Astrocyte of the hippocampus (primary cell): ENCODE results near the gene ADAMTS13.
A peak's percentile ranks its signal among the peaks of the same experiment; 100 is the strongest.
"Not testable (repeated sequence)": the region's sequence is repeated elsewhere in the genome, so short reads cannot be mapped to it uniquely, and the experiment has no call there.

Experiments used
- DNase-seq: peaks from one replicate; pipeline ENCODE4 v3.0.0; 2011; ENCODE audit warnings: low read depth, low spot score

Gene ADAMTS13

DNA sequence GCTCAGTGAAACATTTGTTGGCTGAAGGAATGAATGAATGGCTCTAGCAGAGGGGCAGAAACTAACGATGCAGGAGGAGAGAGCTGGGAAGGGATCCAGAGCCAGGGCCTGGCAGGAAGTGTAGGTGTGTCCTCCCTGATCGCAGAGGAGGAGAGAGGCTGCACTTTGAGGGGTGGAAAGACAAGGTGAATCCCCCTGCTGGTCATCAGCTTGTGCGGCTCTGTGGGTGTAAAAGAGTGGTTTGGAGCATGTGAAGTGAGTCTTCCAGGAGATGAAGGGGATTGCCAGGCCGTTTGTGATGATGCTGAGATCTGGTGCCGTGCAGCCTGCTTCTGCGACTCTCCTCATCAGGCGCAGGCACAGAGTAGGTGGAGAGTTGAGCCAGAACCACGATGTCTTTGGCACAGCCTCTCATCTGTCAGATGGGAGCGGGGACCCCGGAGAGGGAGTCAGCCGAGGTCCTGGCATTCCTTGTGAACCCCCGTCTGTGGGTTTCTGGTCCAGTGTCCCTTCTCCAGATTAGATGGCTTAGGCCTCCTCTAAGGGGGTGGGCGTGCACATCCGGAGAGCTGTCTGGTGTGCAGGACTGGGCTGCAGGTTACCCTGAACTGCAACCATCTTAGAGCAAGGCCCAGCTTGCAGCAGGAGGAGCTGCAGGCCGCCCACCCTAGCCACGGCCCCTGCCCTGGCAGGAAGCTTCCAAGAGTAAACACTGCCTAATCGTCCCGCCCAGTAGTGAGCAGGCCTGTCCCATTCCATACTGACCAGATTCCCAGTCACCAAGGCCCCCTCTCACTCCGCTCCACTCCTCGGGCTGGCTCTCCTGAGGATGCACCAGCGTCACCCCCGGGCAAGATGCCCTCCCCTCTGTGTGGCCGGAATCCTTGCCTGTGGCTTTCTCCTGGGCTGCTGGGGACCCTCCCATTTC is at the start of gene ADAMTS13:
ADAMTS13 (plus strand) TSS at position 753 of the 928 bp plus-strand sequence; CDS start at position 830, 77 bp downstream.
- DNase-seq, result no peak

DNA sequence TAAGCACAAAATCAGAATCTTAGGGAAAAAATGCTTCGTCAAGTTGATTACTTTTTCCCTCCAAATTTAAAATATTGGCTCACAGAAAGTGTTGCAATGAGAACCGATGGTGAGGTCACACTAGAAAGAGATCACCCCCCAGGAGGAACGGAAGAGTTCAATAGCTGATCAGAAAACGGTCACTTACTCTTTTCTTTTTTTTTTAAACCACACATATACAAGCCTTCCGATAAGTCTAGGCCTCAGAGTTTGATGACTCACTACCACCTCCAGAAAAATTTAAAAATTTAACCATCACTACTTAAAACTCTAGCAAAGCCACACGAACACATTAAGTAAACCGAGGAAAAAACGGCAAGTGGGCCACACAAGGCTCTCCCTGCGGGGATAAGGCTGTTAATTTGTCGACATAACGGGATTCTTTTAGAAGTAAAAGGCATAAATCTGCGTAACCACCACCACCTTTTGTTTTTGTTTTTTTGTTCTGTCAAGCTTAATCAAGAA is 47.5 kb upstream of the ADAMTS13 start:
- DNase-seq, result peak; percentile 51

DNA sequence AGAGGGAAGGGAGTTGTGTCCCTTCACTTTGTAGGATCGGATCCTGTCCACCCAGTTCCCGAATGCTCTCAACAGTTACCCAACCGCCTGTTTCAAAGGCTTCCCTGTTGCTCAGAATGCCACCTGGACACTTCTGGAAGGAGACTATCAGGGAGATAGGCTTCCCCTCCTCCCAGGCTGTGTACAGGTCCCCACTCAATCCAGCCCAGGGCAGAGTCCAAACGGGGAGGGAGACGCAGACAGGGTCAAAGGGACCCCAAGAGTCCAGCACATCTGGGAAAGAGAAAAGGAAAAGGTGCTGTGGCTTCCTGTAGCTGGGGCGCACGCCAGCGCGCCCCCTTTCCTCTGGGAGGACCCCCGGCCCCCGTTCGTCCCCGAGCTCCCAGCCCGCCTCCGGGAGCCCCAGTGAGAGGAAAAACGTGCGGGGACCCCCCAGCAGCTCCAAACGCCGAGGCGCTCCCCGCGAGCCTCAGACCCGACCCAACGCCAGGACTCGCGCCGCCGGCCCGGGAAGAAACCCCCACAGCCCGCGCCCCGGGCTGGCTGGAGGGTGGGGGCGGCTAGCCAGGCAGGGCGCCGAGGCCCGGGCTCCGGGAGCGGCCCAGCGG is 46.9 kb upstream of the ADAMTS13 start:
- peak; percentile 58 for DNase-seq

- peak; percentile 99 for DNase-seq
These were observed 46.2 kb upstream of the ADAMTS13 start, which contains the start of the genes STKLD1 and SURF4 for GRCh38 chr9:133375724-133376654. Gene STKLD1 (plus strand): TSS chr9:133376366. CDS start chr9:133376474, 108 bp downstream. Gene SURF4 (minus strand): TSS chr9:133376060. CDS start chr9:133375969, 91 bp downstream.

DNA sequence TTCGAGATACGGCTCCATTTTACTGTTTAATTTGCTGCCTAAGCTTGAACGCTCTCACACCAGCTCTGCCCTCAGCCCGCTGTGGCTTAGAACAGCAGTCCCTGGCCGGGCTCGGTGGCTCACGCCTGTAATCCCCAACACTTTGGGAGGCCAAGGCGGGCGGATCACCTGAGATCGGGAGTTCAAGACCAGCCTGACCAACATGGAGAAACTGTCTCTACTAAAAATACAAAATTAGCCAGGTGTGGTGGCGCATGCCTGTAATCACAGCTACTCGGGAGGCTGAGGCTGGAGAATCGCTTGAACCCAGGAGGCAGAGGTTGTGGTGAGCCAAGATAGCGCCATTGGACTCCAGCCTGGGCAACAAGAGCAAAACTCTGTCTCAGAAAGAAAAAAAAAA is 44.9 kb upstream of the ADAMTS13 start:
- DNase-seq, result not testable (repeated sequence)

- no peak for DNase-seq
These were observed 44.4 kb upstream of the ADAMTS13 start for GRCh38 chr9:133377721-133378216.

DNA sequence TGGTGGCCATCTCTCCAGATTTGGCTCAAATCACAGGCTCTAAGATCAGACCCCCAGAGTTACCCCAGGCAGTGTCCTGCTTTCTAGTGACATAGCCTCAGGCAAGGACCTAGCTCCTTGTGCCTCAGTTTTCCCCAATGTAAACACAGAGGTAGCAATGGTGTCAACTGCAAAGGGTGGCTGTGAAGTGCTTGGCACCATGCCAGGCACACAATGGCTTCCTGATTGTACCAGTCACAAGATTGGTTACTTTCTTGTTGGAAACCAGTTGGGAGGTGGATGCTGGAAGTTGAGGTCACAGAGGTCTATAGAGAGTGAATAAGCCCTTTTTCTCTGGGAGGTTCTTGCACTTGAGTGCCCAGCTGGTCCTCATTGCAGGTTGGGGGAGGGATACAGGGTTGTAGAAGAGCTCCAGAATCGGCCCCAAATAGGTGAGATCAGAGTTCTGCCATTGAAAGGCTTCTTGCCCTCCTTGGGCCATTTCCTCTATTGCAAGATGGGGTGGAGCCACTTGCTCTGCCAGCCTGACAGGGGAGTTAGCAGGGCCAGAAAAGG is 43.7 kb upstream of the ADAMTS13 start:
- DNase-seq, result no peak

DNA sequence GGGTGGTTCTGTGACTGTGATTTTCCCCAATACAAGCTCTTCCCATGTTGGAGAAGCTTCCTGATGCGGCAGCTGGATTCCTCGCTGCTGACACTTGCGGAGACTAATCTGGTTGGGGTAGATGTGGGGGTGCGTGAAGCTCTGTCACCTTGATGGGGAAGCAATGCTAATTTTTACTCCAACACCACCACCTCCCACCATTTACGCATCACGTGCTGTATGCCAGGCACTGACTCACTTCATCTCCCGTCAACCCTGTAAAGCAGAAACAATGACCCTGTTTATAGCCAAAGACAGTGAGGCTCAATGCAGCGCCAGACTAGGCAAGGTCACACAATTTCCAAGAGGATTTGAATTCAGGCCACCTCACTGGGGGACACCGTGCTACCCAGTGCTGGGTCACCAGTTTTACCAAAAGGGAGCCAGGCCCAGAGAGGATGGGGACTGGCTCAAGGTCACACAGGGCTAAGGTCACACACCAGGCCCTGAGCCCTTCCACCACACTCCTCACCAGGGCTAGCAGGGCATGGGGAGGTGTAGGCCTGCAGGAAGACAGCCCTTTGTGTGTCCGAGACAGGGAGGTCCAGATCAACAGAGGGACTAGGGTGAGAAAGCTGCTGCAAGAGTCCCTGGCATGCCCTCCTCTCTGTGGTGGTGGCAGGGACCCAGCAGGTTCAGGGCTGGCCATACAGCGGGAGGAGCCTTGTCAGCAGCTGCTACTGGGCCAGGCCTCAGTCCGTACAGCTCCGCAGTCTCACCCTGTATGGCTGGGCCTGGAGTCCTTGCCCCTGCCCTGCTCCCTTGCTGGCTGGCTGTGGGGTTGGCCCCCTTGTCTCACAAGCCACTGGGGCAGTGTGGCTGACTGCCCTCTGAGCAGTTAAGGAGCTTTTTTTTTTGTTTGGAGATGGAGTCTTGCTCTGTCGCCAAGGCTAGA is 42.7 kb upstream of the ADAMTS13 start:
- DNase-seq, result no peak

DNA sequence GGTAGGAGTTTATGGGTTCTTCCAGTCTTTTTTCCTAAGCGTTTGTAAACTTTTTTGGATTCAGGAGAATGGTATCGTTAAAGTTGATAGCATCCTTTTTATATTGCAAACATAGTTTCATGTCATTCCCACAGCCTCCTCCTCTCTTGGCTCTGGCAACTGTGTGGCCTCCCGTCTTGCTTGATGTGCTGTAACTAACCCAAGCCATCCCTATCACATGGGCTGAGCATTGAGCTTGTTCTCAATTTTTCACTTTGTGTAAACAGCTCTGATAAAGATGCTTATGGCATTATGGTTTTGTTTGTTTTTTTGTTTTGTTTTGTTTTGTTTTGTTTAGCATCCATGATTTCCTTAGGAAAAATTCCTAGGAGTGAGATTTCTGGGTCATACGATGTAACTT is 41.4 kb upstream of the ADAMTS13 start:
- DNase-seq, result no peak

DNA sequence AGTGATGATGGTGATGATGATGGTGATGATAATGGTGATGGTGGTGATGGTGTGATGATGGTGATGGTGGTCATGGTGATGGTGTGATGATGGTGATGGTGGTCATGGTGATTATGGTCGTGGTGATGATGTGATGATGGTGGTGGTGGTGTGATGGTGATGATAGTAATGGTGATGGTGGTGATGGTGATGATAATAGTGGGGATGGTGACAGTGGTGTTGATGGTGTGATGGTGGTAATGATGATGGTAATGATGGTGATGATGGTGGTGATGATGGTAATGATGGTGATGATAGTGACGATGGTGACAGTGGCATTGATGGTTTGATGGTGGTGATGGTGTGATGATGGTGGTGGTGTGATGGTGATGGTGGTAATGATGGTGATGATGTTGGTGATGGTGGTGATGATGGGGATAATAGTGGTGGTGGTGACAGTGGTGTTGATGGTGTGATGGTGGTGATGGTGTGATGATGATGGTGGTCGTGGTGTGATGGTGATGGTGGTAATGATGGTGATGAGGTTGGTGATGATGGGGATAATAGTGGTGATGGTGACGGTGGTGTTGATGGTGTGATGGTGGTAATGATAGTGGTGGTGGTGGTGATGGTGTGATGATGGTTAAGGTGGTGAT is 39.5 kb upstream of the ADAMTS13 start:
- no peak for DNase-seq

GRCh38 chr9:133383438-133383837 is 38.7 kb upstream of the ADAMTS13 start:
- no peak for DNase-seq

GRCh38 chr9:133384736-133385321 is 37.3 kb upstream of the ADAMTS13 start:
- no peak for DNase-seq

- no peak for DNase-seq
These were observed 36.7 kb upstream of the ADAMTS13 start for GRCh38 chr9:133385452-133385851.

DNA sequence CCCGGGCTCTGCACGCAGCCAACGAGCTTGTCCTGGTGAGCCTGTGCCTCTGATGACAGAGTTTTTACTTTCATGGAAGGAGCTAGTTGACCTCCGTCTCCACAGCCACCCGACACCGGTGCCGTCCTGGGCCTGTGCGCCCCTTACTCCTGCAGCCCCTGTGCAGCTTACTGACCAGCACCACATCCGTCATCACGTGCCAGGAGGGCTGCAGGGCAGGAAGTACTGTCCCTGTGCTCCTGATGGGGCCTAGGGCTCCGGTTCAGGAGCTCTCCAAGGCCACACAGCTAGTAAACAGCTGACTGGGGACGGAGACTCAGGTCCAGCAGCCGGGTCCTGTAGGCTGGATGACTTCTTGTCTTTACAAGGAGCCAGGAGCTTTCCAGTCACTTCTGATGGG is 35.8 kb upstream of the ADAMTS13 start:
- no peak for DNase-seq

DNA sequence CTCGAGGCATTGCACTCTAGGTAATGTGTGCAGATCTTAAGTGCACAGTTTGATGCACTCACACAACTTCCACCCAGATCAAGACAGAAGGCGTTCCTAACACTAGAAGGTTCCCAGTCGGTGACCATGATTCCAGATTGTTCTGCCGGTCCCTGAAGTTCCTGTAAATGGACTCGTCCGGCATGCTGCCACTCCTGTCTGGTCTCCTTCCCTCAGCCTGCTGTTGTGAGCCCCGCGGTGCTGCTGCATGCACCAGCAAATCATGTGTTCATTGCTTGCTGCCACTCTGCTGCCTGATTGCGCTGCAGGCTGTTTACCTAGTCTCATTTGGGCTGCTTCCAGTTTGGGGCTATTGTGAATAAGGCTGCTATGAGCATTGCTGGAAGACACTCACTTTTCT is 34.5 kb upstream of the ADAMTS13 start:
- no peak for DNase-seq

DNA sequence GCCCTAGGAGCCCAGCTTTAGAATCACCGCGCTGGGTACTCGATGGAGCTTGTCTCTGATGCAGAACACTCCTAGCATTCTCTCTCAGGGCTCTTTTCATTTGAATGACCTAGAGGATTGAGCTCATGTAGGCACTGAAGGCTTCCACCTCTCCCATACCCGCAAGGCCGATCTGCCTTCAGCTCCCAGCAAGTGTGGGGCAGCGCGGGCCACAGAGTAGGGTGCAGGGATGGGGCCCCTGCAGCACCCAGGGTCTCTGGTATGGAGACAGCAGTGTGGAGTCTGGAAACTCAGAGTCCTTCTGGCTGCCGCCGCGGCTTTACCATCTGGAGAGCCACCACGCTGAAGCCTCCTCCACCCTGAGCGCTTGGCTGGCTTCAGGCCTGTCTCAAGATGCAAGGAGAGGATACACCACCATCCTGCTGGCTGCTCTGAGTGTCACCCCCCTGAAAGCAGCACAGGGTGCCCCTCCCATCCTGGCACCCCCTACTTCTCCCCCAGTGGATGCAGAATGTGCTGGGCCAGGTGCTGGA is 33.1 kb upstream of the ADAMTS13 start:
- DNase-seq, result no peak

- DNase-seq, result no peak
These were observed 32.6 kb upstream of the ADAMTS13 start for GRCh38 chr9:133389562-133389961.

DNA sequence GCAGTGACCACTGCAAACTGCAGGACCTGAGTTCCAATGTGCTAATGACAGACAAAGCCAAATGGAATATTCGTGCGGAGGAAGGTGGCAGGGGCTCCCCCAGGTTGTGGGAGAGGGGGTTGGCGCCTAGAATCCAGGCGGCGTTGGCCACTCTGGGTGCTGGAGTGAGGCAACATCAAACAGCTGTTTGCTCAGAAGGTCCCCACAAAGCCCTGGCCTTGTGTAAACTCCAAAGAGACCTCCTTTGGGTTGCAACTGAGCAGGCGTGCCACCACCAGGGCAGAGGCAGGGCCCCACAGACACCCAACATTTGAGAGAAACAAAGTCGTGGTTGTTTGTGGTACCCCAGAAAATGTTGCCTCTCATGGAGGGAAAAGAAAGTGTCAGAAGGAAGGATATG is 31.5 kb upstream of the ADAMTS13 start:
- no peak for DNase-seq

- not testable (repeated sequence) for DNase-seq
These were observed 30.7 kb upstream of the ADAMTS13 start for GRCh38 chr9:133391449-133391848.
